ENCODE measurements around the gene MEGF11.

DNA sequence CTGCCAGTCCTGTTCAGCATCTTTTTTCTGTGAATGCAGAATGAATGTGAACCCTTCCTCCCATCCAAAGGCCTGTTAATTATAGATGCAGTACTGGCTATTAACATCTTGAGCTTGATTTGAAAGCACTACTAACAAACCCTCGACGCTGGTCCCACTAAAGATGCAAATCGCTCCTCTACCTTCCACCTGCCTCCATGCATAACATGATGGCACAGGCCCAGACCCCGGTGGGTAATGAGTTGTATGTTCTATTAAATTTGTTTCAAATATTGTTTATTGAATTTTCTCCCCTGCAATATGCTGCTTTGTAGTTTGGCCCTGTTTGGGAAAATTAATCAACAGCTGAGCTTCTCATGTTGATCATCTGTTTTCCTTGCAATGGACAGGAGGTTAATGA is 314.9 kb downstream of the MEGF11 start:
- TF ChIP-seq POLR2A (IDR thresholded peaks at IDR 0.05) (no peak), CTCF (IDR thresholded peaks at IDR 0.05) (no peak)
